GM18873 (cell line): ENCODE data around the gene KLHL8.

Source experiments
- ATAC-seq: cut with Tn5 transposase; IDR thresholded peaks from one replicate; pipeline ENCODE4 v1.9.1; 2021; ENCODE audit warnings: mild to moderate bottlenecking, moderate library complexity, moderate number of reproducible peaks; ENCODE audit not compliant: unreplicated experiment, low FRiP score

The KLHL8 gene

GRCh38 chr4:87128006-87128705 is 92.3 kb downstream of the KLHL8 start:
- ATAC-seq = no peak

DNA sequence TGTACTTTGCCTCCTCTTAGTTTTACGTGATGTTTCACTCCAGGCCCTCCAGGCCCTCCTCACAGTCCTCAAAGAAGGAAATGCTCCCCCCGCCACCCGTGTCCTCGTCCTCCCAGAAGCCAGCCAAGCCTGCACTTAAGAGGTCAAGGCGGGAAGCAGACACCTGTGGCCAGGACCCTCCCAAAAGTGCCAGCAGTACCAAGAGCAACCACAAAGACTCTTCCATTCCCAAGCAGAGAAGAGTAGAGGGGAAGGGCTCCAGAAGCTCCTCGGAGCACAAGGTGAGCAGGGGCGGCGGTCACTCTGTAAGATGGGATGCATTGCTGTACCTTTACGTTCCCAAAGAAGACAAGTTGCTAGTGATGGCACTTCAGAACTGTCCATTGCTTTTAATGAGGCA is 94.4 kb downstream of the KLHL8 start:
- no peak for ATAC-seq

GRCh38 chr4:87122252-87122651 is 98.2 kb downstream of the KLHL8 start:
- no peak for ATAC-seq

GRCh38 chr4:87121341-87122065 is 98.9 kb downstream of the KLHL8 start:
- ATAC-seq = no peak

- ATAC-seq = no peak
These were observed 99.8 kb downstream of the KLHL8 start for GRCh38 chr4:87120411-87121162.

DNA sequence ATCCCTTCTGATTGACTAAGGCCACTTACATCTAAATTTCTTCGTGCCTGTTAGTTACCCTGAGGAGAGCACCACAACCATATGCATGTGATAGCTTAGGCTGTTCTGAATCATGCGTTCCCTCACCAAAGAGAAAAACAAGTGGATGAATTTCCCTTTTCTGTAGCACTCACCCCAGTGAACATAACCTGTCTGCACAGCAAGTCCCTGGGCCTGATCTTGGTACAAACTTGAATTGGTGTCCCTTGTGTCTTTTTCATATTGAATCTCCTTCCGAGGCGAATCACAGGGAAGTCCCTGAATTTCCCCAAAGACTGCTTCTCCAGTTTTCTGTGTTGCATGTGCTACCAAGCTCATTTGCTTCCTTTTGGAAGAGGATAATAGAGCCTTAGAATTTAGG is 100.4 kb downstream of the KLHL8 start:
- ATAC-seq = peak; percentile 50

DNA sequence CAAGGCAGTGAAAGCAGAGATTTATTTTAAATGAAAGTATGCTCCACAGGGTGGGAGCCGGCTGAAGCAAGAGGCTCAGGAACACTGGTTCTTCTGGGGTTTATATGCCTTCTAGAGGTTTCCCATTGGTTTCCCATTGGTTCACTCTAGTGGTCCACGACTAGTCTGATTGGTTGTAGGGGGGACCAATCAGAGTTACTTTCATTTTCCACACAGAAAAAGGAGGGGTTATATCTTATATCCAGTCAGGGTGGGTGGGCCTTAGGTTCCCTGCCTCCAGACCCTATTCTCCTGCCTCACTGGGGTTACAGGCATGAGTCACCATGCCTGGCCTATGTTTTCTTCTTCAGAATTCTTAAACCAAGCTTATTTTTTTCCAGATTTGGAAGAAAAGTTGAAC is 101.6 kb downstream of the KLHL8 start:
- ATAC-seq = no peak

GRCh38 chr4:87118421-87118820 is 102.0 kb downstream of the KLHL8 start:
- ATAC-seq = no peak

DNA sequence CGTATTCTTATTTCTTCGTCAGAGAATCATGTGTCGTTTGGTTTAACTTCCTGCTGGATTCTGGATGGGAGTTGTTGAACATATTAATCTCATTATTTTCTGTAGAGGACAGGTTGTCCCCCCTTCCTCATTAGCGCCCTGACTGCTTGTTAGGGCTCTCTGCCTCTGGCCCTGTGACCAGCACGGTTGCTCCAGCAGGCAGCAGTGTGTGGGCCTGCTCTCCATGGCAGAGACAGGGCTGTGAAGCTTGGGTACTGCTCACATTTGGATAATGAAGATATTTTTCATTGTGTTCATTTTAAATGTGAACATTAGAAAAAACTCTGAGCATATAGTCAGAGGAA is 102.7 kb downstream of the KLHL8 start:
- no peak for ATAC-seq

DNA sequence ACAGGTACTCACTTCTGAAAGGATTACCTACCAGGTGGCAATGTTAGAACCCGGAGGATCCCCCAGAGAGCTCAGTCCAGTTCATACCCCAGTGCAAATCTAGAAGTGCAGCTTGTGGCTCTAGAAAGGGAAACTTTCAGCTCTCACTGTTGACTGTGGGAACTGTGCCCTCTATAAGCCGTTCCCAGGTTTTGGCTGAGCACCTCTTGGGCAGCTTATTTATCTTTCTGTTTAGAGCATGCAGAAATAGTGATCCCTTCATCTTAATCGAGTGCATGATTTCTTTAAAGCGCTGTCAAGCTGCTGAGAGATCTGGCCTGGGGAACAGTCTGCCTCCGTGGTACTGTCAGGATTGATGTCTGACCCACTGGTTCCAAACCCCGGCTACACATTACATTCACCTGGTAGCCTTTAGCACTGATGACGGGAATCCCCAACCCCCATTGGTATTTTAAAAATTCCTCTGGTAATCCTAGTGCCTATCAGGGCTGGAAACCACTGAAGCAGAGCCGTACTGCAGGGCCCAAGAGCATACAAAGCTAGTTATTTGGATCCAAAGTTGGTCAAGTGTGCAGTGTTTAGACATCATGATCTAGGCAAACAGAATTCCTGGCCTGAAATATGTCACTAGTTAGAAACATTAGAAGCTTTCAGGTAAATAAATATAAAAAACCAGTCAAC is 103.2 kb downstream of the KLHL8 start:
- no peak for ATAC-seq

DNA sequence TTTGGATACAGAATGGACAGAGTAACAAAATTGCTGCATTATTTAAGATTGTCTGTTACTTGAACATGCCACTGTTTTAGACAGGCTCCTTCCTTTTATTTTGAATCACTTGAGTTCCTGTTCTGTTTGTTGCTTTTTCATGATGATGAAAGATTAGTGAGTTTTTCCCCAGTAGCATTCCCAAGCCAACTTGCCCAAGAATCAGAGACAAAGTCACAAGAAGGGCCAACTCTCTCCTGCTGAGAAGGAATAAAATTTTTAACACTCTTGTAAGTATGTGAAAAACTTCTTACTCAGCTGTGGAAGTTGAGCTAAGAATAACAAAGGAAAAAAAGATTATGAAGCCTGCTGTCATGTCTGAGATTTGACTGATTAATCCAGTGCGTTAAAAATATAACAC is 104.2 kb downstream of the KLHL8 start:
- ATAC-seq = no peak

GRCh38 chr4:87114245-87115062 is 106.0 kb downstream of the KLHL8 start:
- no peak for ATAC-seq

DNA sequence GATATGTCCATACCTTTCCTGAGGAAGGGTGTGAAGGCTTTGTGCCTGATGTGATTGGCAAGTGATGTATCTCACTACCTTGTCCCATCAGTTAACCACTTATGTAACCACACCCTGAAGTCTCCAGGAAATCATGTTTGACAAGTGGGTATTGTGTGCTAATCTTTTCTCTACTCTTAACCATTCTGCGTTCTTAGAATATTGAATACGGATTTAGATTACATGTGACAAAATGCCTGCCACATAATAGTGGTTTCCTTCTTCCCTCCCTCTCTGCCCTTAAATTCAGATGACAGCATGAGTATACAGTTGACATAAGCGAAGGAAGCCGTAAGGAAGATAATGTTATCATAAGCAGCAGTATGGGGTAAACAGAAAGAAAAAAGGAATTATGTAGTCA is 108.4 kb downstream of the KLHL8 start:
- no peak for ATAC-seq
